Gastroesophageal sphincter (tissue), 2 donors: ENCODE results near the gene ZNF791.
"Not testable (repeated sequence)": the region's sequence is repeated elsewhere in the genome, so short reads cannot be mapped to it uniquely, and the experiment has no call there.

Experiments used
- EP300 ChIP-seq: sonication (generic); formaldehyde crosslinking; IDR thresholded peaks from one replicate; pipeline ENCODE4 v1.6.1; 2017; ENCODE audit warnings: antibody characterized with exemption, mild to moderate bottlenecking
- POLR2AphosphoS5 ChIP-seq: sonication (generic); formaldehyde crosslinking; IDR thresholded peaks from one replicate; pipeline ENCODE4 v1.6.1; 2017; ENCODE audit warnings: antibody characterized with exemption

GRCh38 chr19:12643716-12644115 is 33.0 kb downstream of the ZNF791 start:
- not testable (repeated sequence) for TF ChIP-seq EP300, POLR2AphosphoS5
